Ovary (tissue), 3 donors: ENCODE data around the gene DDX49.

ENCODE experiments used
- POLR2A ChIP-seq: fragments of 450-650 bp; IDR thresholded peaks from one replicate; pipeline ENCODE4 v1.6.1; 2017; ENCODE audit warnings: antibody characterized with exemption, mild to moderate bottlenecking, moderate library complexity
- TF ChIP-seq, protein P1 (sequence below), 3 donors: fragments of 450-650 bp in 2 of 3; fragments of 200-600 bp in 1 of 3; IDR thresholded peaks; one replicate each; pipeline versions ENCODE4 v1.5.1 to v1.8.0; 2016 to 2022; ENCODE audit warnings: antibody characterized with exemption in 3 of 3, mild to moderate bottlenecking in 1 of 3
- donor health status: DM: no; HTN: no; CAD: no.

GRCh38 chr19:18898607-18899408, 20.7 kb upstream of the DDX49 start:
- TF ChIP-seq, protein P1, sequence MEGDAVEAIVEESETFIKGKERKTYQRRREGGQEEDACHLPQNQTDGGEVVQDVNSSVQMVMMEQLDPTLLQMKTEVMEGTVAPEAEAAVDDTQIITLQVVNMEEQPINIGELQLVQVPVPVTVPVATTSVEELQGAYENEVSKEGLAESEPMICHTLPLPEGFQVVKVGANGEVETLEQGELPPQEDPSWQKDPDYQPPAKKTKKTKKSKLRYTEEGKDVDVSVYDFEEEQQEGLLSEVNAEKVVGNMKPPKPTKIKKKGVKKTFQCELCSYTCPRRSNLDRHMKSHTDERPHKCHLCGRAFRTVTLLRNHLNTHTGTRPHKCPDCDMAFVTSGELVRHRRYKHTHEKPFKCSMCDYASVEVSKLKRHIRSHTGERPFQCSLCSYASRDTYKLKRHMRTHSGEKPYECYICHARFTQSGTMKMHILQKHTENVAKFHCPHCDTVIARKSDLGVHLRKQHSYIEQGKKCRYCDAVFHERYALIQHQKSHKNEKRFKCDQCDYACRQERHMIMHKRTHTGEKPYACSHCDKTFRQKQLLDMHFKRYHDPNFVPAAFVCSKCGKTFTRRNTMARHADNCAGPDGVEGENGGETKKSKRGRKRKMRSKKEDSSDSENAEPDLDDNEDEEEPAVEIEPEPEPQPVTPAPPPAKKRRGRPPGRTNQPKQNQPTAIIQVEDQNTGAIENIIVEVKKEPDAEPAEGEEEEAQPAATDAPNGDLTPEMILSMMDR (IDR thresholded peaks at IDR 0.05) = no peak
- no peak for TF ChIP-seq POLR2A
